K562 (cell line): ENCODE measurements around the gene NMNAT2. TPM values are rescaled to one million over a fixed set of nuclear protein-coding genes. Genes with fewer than 3 reads are reported as not detected.

Experiments used
- ATAC-seq: fragments of 200-7000 bp; cut with Tn5 transposase; 3 replicates; pipeline ENCODE4 v1.9.1; 2020; ENCODE audit warnings: moderate library complexity
- BruUV-seq: library from RNA; stranded (reverse); fragments of 400-500 nt; replicated peaks from 2 replicates; lab custom pipeline; 2021; lab: Mats Ljungman, UMichigan
- CTCF ChIA-PET: fragments of 300-600 bp; formaldehyde crosslinking; extraction: SDS; loops from one replicate; lab custom pipeline; 2021; ENCODE audit warnings: low intra/inter-chr PET ratio; lab: Yijun Ruan, JAX
- POLR2A ChIA-PET: fragments of 300-600, 350-650 bp; sonication (Branson Sonifier 250); formaldehyde crosslinking; extraction: SDS; loops from one replicate; lab custom pipeline; 2021; ENCODE audit warnings: antibody characterized with exemption, inconsistent platforms; lab: Yijun Ruan, JAX
- DNase-seq, 4 experiments: peaks; one replicate each; pipeline versions ENCODE4 v3.0.0 to v3.0.0-alpha.2; 2011 to 2018; ENCODE audit warnings: low spot score in 3 of 4, mixed read lengths in 3 of 4; ENCODE audit errors: extremely low read depth in 1 of 4
- FAIRE-seq: peaks from 2 replicates; lab custom pipeline; 2011; peaks lifted over from hg19 to GRCh38; lab: Jason Lieb, UNC
- H2AFZ ChIP-seq: 2 replicates; pipeline ENCODE4 v1.6.0; 2011; ENCODE audit warnings: low read depth, low read length, control low read depth, inconsistent platforms
- H3K27ac ChIP-seq: fragments of 200-600 bp; 3 replicates; pipeline ENCODE4 v1.8.0; 2011; ENCODE audit warnings: low read depth, mild to moderate bottlenecking, control low read depth, inconsistent platforms, low read length, moderate library complexity, mixed read lengths; ENCODE audit errors: extremely low read depth
- H3K27me3 ChIP-seq, 2 experiments: fragments of 300-600 bp in 1 of 2; 2 replicates in 1 of 2; 3 replicates in 1 of 2; pipeline versions ENCODE4 v1.6.0 to v1.8.0; 2011; ENCODE audit warnings: inconsistent platforms in 2 of 2, low read length in 2 of 2, mild to moderate bottlenecking in 1 of 2, mixed read lengths in 1 of 2, moderate library complexity in 1 of 2; ENCODE audit not compliant: control insufficient read depth in 2 of 2, insufficient read depth in 2 of 2
- H3K36me3 ChIP-seq: fragments of 300-600 bp; 3 replicates; pipeline ENCODE4 v1.8.0; 2011; ENCODE audit warnings: mild to moderate bottlenecking, low read length, inconsistent platforms; ENCODE audit not compliant: control insufficient read depth, insufficient read depth
- H3K4me1 ChIP-seq, 2 experiments: fragments of 200-600 bp in 1 of 2; replicated peaks in 1 of 2; 2 replicates in 1 of 2; 3 replicates in 1 of 2; pipeline versions ENCODE4 v1.5.1 to v1.8.0; 2011; ENCODE audit warnings: inconsistent platforms in 2 of 2, low read length in 2 of 2, mild to moderate bottlenecking in 1 of 2, mixed read lengths in 1 of 2, moderate library complexity in 1 of 2; ENCODE audit not compliant: control insufficient read depth in 2 of 2, insufficient read depth in 2 of 2
- H3K4me2 ChIP-seq: 2 replicates; pipeline ENCODE4 v1.6.1; 2011; ENCODE audit warnings: low read length, control low read depth, inconsistent platforms, mixed read lengths; ENCODE audit not compliant: insufficient read depth
- H3K4me3 ChIP-seq: fragments of 200-600 bp; sonication (generic), shearing (Covaris generic); 2 replicates; pipeline ENCODE4 v1.5.1; 2016; ENCODE audit warnings: control low read depth, inconsistent platforms
- H3K79me2 ChIP-seq: fragments of 200-600 bp; 3 replicates; pipeline ENCODE4 v1.8.0; 2011; ENCODE audit warnings: low read length, inconsistent platforms; ENCODE audit not compliant: control insufficient read depth, insufficient read depth
- H3K9ac ChIP-seq, 2 experiments: 2 replicates each; pipeline versions ENCODE4 v1.6.0 to v1.6.1; 2011; ENCODE audit warnings: low read depth in 2 of 2, low read length in 2 of 2, control low read depth in 1 of 2, inconsistent platforms in 1 of 2, mild to moderate bottlenecking in 1 of 2, mixed read lengths in 1 of 2; ENCODE audit not compliant: insufficient read depth in 1 of 2
- H3K9me1 ChIP-seq: one replicate; pipeline ENCODE4 v1.6.0; 2011; ENCODE audit warnings: inconsistent platforms, mild to moderate bottlenecking, low read length, moderate library complexity; ENCODE audit not compliant: control insufficient read depth, insufficient read depth
- H3K9me3 ChIP-seq: replicated peaks from 2 replicates; pipeline ENCODE4 v1.5.1; 2011; ENCODE audit warnings: low read depth, low read length, inconsistent platforms; ENCODE audit not compliant: control insufficient read depth, insufficient read depth
- H4K20me1 ChIP-seq: replicated peaks from 2 replicates; pipeline ENCODE4 v1.6.1; 2011; ENCODE audit warnings: low read length, inconsistent platforms, mixed read lengths; ENCODE audit not compliant: control insufficient read depth, insufficient read depth
- ELK3 ChIP-seq: fragments of 450-650 bp; formaldehyde crosslinking; IDR thresholded peaks from 2 replicates; pipeline ENCODE4 v1.4.0; 2020; ENCODE audit warnings: mild to moderate bottlenecking
- KDM1A ChIP-seq, 2 experiments: fragments of 450-650 bp; IDR thresholded peaks; 2 replicates each; pipeline ENCODE4 v1.6.1; 2016; ENCODE audit warnings: mild to moderate bottlenecking in 2 of 2
- RBM22 ChIP-seq: fragments of 200-400 bp; formaldehyde crosslinking; IDR thresholded peaks from 2 replicates; pipeline ENCODE4 v1.6.1; 2018; ENCODE audit warnings: low read length, low read depth; ENCODE audit not compliant: poor library complexity, severe bottlenecking
- RERE ChIP-seq: sonication (generic); formaldehyde crosslinking; IDR thresholded peaks from 2 replicates; pipeline ENCODE4 v1.8.0; 2023; ENCODE audit warnings: missing genetic modification reagents, mild to moderate bottlenecking, borderline replicate concordance
- TSHZ1 ChIP-seq: fragments of 250-450 bp; sonication (Bioruptor Pico); IDR thresholded peaks from 2 replicates; pipeline ENCODE4 v1.4.0; 2020; ENCODE audit warnings: mild to moderate bottlenecking, moderate library complexity
- WHSC1 ChIP-seq: IDR thresholded peaks from one replicate; pipeline ENCODE4 v1.6.1; 2012; ENCODE audit warnings: low read length, control low read depth, inconsistent platforms
- ZBTB11 ChIP-seq, 3 experiments: fragments of 200-800 bp in 1 of 3; fragments of 250-450 bp in 1 of 3; fragments of 450-650 bp in 1 of 3; sonication (Bioruptor Pico) in 1 of 3; sonication (Bioruptor generic) in 1 of 3; formaldehyde crosslinking in 1 of 3; IDR thresholded peaks; 2 replicates each; pipeline versions ENCODE4 v1.6.1 to v1.8.0; 2016 to 2022; ENCODE audit warnings: mild to moderate bottlenecking in 2 of 3, missing genetic modification characterization in 2 of 3, missing compliant biosample characterization in 1 of 3, moderate library complexity in 1 of 3
- WGBS: fragments of 100-300 bp; shearing (Covaris generic); methylation state at CpG from one replicate; pipeline ENCODE4 v1.1.6; 2016; ENCODE audit warnings: low coverage, mixed read lengths; ENCODE audit not compliant: insufficient coverage; ENCODE audit errors: missing lambda C conversion rate; 5-methylcytosine and 5-hydroxymethylcytosine counted together
- in situ Hi-C: fragments of 300-500 bp; cut with MboI; formaldehyde crosslinking; loops from 4 replicates; pipeline ENCODE4 v1.15.0; 2018; ENCODE audit warnings: inconsistent platforms, mixed read lengths
- intact Hi-C: fragments of 100-400 bp; cut with micrococcal nuclease; formaldehyde crosslinking; loops from 2 replicates; pipeline ENCODE4 v1.14.2; 2022
- polyA plus RNA-seq, 8 experiments: library from polyadenylated mRNA; depleted of rRNA in 4 of 8; stranded (reverse) in 5 of 8; unstranded in 3 of 8; fragments of >200 nt; fragmentation: Nextera tagmentation in 2 of 8; fragmentation: Illumina TruSeq in 1 of 8; extraction: Ambion mirVana in 2 of 8; extraction: Trizol in 1 of 8; gene quantifications; 2 replicates each; pipeline versions ENCODE4 v1.2.1 to v1.2.3, GENCODE V29; 2011 to 2014; ENCODE audit warnings: inconsistent platforms in 1 of 8, missing spikeins in 1 of 8
- total RNA-seq, 7 experiments: library from RNA; depleted of rRNA in 6 of 7; stranded (reverse); fragments of >200 nt in 6 of 7; fragmentation: Illumina TruSeq in 2 of 7; extraction: Trizol in 2 of 7; gene quantifications; 2 replicates each; pipeline versions ENCODE4 v1.2.1 to v1.2.3, GENCODE V29; 2011 to 2021; ENCODE audit warnings: low replicate concordance in 1 of 7

Gene NMNAT2
- total and polyA plus RNA-seq, 9 of the 15 experiments (the other 6 are each of a cell fraction or from before 2014, with no cell fraction given): not detected

GRCh38 chr1:183212870-183213269 is 205.3 kb downstream of the NMNAT2 start:
- WGBS: 0% methylated on average over 1 of the region's 1 CpG
- BruUV-seq: no TSS peak
- no peaks in the 10 kb centered on the region for H3K36me3 ChIP-seq
- H3K9ac ChIP-seq: no peak overlapping the region
- no peaks in the 10 kb centered on the region for H3K9me1 ChIP-seq
- H3K27me3 ChIP-seq: peaks cover 1 to 23% of the 10 kb centered on the region in 2 experiments; a peak in 4 of 5 replicates
- no peak for DNase-seq
- ChIA-PET CTCF (interaction anchor here (0.6 kb wide), 1 partner anchor 1596 kb away, joined by 4 read pairs; no protein-coding TSS in a partner anchor), POLR2A (no interaction called here)
- FAIRE-seq: no peak
- H4K20me1 ChIP-seq: no peaks in the 10 kb centered on the region
- peaks cover 0 to 8% of the 10 kb centered on the region in 2 experiments; a peak in 2 of 5 replicates for H3K4me1 ChIP-seq
- no peaks in the 10 kb centered on the region for H3K79me2 ChIP-seq
- H3K4me2 ChIP-seq: no peak overlapping the region
- no peak overlapping the region for H3K4me3 ChIP-seq
- intact Hi-C loops (no loop called here), in situ Hi-C loops (no loop called here)
- H3K9me3 ChIP-seq: no peaks in the 10 kb centered on the region
- ATAC-seq: no peak
- no peak overlapping the region for H2AFZ ChIP-seq
- H3K27ac ChIP-seq: no peak overlapping the region
- TF ChIP-seq ZBTB11 (CRISPR knock-in tag; IDR thresholded peaks at IDR 0.05) (no peak), RERE (CRISPR knock-in tag) (no peak), KDM1A (IDR thresholded peaks at IDR 0.05) (no peak), ELK3 (CRISPR knock-in tag) (no peak), RBM22 (no peak), WHSC1 (no peak), TSHZ1 (CRISPR knock-in tag) (no peak)
